Retinal pigment epithelial cell (primary cell): ENCODE measurements around the gene BPIFA2.
A peak's percentile ranks its signal among the peaks of the same experiment; 100 is the strongest.

Experiments used
- DNase-seq: peaks from one replicate; pipeline ENCODE4 v3.0.0-alpha.2; 2010; ENCODE audit warnings: low read depth
- H3K4me3 ChIP-seq: 2 replicates; pipeline ENCODE4 v1.5.1; 2011; ENCODE audit warnings: mild to moderate bottlenecking, low read length, control low read depth, moderate library complexity
- TF ChIP-seq, protein P1 (sequence below): conservative IDR thresholded peaks from 2 replicates; pipeline ENCODE4 v1.5.1; 2011; ENCODE audit warnings: low read depth, low read length, control low read depth, inconsistent platforms

BPIFA2 gene

DNA sequence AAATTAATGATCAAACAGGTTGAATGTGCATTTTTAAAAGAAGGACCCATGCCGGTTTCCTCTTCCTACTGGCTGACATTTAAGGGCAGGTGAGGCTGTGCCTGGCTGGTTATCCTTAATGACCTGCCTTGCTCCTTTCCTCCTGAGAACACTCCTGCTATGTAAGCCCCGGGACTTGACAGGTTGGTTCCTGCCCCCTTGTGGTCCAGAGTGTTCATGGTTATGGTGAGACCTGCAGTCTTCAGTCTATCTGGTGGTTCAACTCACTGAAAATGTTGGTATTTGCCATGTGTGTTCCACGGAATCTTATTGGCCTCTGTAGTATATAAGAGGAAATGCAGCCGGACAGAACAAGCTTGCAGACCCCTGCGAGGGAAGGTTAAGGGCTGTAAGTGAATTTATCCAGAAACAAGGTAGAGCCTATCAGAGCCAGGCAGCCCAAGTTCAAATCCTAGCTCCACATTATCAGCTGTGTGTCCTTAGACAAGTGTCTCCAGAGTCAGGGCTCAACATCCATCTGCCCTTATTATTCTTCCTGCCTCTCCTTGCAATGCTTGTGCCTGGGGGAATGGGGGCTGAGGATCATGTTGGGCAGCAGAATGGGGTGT, 44.0 kb downstream of the BPIFA2 start:
- DNase-seq: peak; percentile 31
- TF ChIP-seq, protein P1, sequence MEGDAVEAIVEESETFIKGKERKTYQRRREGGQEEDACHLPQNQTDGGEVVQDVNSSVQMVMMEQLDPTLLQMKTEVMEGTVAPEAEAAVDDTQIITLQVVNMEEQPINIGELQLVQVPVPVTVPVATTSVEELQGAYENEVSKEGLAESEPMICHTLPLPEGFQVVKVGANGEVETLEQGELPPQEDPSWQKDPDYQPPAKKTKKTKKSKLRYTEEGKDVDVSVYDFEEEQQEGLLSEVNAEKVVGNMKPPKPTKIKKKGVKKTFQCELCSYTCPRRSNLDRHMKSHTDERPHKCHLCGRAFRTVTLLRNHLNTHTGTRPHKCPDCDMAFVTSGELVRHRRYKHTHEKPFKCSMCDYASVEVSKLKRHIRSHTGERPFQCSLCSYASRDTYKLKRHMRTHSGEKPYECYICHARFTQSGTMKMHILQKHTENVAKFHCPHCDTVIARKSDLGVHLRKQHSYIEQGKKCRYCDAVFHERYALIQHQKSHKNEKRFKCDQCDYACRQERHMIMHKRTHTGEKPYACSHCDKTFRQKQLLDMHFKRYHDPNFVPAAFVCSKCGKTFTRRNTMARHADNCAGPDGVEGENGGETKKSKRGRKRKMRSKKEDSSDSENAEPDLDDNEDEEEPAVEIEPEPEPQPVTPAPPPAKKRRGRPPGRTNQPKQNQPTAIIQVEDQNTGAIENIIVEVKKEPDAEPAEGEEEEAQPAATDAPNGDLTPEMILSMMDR: peak; percentile 81

DNA sequence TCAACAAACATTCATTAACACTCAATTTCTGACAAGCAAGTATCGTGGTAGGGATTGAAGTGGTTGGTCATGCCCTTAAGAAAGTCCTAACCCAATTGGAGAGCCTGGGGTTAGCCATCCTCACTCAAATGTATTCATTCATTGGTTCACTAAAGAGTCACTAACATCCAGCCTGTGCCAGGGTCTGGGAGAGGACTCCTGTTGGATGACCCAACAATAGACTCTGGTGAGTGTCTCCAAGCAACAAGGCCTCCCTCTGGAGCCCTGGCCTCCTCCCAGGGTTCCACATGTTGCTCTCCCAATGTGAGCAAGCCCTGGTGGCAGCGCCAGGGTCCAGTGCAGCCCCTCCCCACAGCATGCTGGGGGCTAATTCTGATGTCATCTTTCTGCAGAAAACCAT, 49.1 kb downstream of the BPIFA2 start, which contains the start of gene BPIFA3:
Gene BPIFA3 (plus strand): TSS at position 301 of the 400 bp plus-strand sequence. CDS start 185 bp downstream, outside the sequence.
- TF ChIP-seq, protein P1: no peak
- DNase-seq: no peak
- H3K4me3 ChIP-seq: no peak within 1 kb of the TSS

More for the DNA sequence above, 44.0 kb downstream of the BPIFA2 start:
- H3K4me3 ChIP-seq: no peak overlapping the region

DNA sequence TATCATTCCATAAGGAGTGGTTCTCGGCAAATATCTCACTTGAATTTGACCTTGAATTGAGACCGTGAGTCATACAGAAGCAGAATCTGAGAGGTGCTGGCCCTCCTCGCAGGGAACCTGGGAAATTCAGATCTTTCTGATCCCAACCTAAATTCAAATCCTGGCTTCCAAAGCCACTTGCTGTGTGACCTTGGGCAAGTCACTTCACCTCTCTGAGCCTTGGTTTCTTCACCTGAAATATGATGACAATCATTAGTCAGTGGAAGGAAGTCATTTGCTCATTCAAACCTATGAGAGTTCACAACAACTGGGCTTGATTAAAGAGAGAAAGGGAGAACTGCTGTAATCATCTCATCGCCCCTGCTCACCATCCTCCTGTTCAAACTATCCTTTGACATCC, 56.4 kb downstream of the BPIFA2 start:
- no peak for DNase-seq
- H3K4me3 ChIP-seq: no peak overlapping the region
- TF ChIP-seq, protein P1: no peak

DNA sequence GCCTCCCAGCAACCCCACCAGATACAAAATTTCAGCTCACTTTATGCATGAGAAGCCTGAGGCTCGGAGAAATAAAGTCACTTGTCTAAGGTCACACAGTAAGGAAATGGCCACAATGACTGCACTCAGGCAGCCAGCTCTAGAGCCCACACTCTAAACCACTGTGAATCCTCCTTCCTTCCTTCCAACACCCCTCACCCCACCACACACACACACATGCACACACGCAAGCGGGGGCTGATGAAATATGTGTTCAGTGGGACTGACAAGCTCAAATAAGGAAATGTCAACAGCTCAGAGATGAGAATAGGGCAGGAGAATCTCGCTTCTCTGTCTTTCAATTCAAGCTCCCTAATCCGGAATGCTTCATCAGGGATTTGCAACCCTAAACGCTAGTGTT, 61.9 kb downstream of the BPIFA2 start:
- H3K4me3 ChIP-seq: no peak overlapping the region
- no peak for DNase-seq
- TF ChIP-seq, protein P1: no peak
